Measurements from ENCODE around the gene RARB. TPM values are rescaled to one million over a fixed set of nuclear protein-coding genes. Genes with fewer than 3 reads are reported as not detected.

RARB gene
- total and polyA plus RNA-seq, 7 donors, result 1.2 to 18.5 (median 8.3) TPM

DNA sequence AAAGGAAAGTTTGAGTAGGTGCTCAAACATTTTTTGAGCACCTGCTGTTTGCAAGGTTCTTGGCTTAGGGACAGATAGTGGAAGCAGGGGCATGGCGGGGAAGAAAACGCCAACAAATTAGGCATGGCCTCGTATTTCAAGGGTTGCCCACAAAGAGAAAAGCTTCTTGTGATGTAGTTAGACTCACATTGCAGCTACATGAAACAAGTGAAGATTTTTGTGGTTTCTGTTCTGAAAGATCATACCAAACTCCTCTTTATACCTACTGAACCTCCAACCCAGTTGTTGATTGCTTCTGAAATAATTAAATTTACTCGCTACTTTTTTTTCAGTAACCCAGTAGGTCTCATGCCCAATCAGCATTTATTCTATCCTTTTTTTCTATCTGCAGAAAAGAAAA lies 23.5 kb upstream of the RARB start:
- no peak for TF ChIP-seq POLR2AphosphoS5 (IDR thresholded peaks at IDR 0.05)
- TF ChIP-seq, protein P1, sequence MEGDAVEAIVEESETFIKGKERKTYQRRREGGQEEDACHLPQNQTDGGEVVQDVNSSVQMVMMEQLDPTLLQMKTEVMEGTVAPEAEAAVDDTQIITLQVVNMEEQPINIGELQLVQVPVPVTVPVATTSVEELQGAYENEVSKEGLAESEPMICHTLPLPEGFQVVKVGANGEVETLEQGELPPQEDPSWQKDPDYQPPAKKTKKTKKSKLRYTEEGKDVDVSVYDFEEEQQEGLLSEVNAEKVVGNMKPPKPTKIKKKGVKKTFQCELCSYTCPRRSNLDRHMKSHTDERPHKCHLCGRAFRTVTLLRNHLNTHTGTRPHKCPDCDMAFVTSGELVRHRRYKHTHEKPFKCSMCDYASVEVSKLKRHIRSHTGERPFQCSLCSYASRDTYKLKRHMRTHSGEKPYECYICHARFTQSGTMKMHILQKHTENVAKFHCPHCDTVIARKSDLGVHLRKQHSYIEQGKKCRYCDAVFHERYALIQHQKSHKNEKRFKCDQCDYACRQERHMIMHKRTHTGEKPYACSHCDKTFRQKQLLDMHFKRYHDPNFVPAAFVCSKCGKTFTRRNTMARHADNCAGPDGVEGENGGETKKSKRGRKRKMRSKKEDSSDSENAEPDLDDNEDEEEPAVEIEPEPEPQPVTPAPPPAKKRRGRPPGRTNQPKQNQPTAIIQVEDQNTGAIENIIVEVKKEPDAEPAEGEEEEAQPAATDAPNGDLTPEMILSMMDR (IDR thresholded peaks at IDR 0.05), result no peak
- no peak for TF ChIP-seq EP300 (IDR thresholded peaks at IDR 0.05)
- TF ChIP-seq POLR2A (IDR thresholded peaks at IDR 0.05), result no peak
- Histone ChIP-seq H3K27me3 (no peaks in the 10 kb centered on the region), H3K4me1 (peaks cover 0 to 13% (median 9%) of the 10 kb centered on the region in 4 donors), H3K9me3 (no peaks in the 10 kb centered on the region), H3K4me3 (no peak overlapping the region), H3K27ac (peak overlapping the region in 1 of 4 donors; percentile 60), H3K36me3 (no peaks in the 10 kb centered on the region)
- intact Hi-C loops (cut with DNase I), result no loop called here
- 90 to 93% methylated on average over 4 of the region's 4 CpGs for WGBS, 2 donors
- no peak for DNase-seq

DNA sequence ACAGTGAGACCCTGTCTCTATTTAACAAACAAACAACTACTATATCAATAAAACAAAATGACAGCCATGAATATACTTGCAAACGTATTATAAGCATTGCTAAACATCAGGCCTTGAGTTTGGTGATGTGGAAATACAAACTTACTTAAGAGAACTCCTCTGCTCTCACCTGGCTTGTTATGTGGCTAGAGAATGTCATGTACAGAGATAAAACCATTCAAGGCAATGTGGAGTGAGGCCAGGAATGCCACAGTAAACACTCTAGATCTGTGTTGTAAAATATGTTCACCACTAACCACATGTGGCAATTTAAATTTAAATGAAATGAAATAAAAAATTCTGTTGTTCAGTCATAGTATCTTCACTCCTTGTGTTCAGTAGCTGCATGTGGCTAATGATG lies 22.7 kb upstream of the RARB start:
- Histone ChIP-seq H3K4me1 (peaks cover 0 to 7% (median 4%) of the 10 kb centered on the region in 4 donors), H3K27ac (no peak overlapping the region), H3K4me3 (no peak overlapping the region), H3K9me3 (no peaks in the 10 kb centered on the region), H3K27me3 (no peaks in the 10 kb centered on the region), H3K36me3 (no peaks in the 10 kb centered on the region)
- 57 to 83% methylated on average over 1 of the region's 1 CpG for WGBS, 2 donors
- intact Hi-C loops (cut with DNase I), result no loop called here
- no peak for DNase-seq
- TF ChIP-seq POLR2A (IDR thresholded peaks at IDR 0.05), result no peak
- TF ChIP-seq, protein P1 (IDR thresholded peaks at IDR 0.05), result no peak
- no peak for TF ChIP-seq EP300 (IDR thresholded peaks at IDR 0.05)

DNA sequence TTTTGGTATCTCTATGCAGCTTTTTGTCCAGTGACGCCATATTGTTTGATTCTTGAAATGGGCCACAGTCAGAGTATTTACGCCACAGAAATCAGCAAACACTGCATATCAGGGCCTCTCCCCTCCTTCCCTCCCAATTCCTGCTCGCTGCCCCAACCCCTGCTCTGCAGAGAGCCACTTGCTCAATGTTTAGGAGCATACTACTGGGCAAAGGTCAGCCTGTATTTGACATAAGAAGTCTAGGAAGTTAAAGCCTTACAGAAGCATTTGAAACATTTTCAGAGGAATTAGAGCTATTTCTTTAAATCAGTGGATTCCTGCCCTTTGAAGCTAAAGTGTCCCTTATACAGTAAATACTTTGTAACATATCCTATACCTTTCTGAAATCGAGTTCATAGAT lies 17.4 kb upstream of the RARB start:
- intact Hi-C loops (cut with DNase I), result no loop called here
- WGBS, 2 donors, result 44 to 74% methylated on average over 4 of the region's 4 CpGs
- H3K27ac ChIP-seq, result no peak overlapping the region
- TF ChIP-seq EP300 (IDR thresholded peaks at IDR 0.05), result no peak
- TF ChIP-seq, protein P1 (IDR thresholded peaks at IDR 0.05), result no peak
- no peak for TF ChIP-seq POLR2AphosphoS5 (IDR thresholded peaks at IDR 0.05)
- H3K9me3 ChIP-seq, result no peaks in the 10 kb centered on the region
- H3K4me1 ChIP-seq, result no peaks in the 10 kb centered on the region
- no peaks in the 10 kb centered on the region for H3K36me3 ChIP-seq
- DNase-seq, result no peak
- no peak overlapping the region for H3K4me3 ChIP-seq
- H3K27me3 ChIP-seq, result no peaks in the 10 kb centered on the region

DNA sequence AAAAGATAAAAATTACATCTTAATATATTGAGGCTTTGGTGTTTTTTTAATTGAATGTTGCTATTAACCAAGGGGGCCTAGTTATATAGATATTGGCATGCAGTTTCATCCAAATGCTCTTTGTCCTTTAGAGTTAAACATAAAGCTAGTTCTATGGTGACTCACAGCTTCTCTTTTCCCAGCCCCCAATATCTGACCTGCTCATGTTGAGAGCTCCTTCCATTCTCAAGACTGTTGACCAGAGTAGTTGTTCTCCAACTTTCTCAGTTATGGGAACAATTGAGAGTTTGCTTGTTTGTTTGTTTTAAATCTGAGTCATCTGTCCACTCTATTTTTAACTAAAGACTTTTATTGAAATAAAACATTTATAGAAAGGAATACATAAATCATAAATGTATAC lies 15.8 kb upstream of the RARB start:
- Histone ChIP-seq H3K4me3 (no peak overlapping the region), H3K9me3 (no peaks in the 10 kb centered on the region), H3K36me3 (no peaks in the 10 kb centered on the region), H3K27me3 (no peaks in the 10 kb centered on the region), H3K27ac (no peak overlapping the region), H3K4me1 (no peaks in the 10 kb centered on the region)
- intact Hi-C loops (cut with DNase I), result no loop called here
- TF ChIP-seq POLR2A (IDR thresholded peaks at IDR 0.05) (no peak), EP300 (IDR thresholded peaks at IDR 0.05) (no peak), POLR2AphosphoS5 (IDR thresholded peaks at IDR 0.05) (no peak)
- TF ChIP-seq, protein P1 (IDR thresholded peaks at IDR 0.05), result no peak
- no peak for DNase-seq

DNA sequence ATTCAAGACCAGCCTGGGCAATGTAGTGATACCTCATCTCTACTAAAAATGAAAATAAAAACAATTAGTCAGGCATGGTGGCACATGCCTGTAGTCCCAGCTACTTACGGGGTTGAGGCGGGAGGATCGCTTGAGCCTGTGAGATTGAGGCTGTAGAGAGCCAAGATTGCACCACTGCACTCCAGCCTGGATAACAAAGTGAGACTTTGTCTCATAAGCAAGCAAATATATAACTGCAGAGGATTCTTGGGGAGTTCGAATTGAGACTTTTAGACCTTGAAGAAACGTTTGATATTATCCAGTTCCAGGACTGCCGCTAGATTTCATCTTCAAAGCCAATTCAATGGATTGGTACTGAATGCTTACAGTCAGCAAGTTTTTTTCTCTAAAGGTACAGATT lies 11.9 kb upstream of the RARB start:
- no peak for DNase-seq
- H3K4me3 ChIP-seq, result no peak overlapping the region
- TF ChIP-seq, protein P1 (IDR thresholded peaks at IDR 0.05), result no peak
- TF ChIP-seq EP300 (IDR thresholded peaks at IDR 0.05), result no peak
- intact Hi-C loops (cut with DNase I), result no loop called here
- H3K9me3 ChIP-seq, result no peaks in the 10 kb centered on the region
- no peaks in the 10 kb centered on the region for H3K4me1 ChIP-seq
- 93% methylated on average over 6 of the region's 6 CpGs for WGBS, 2 donors
- no peaks in the 10 kb centered on the region for H3K27me3 ChIP-seq
- H3K27ac ChIP-seq, result no peak overlapping the region
- no peaks in the 10 kb centered on the region for H3K36me3 ChIP-seq
